Right lobe of liver (tissue), 6 donors: ENCODE results near the gene LANCL2. TPM values are rescaled to one million over a fixed set of nuclear protein-coding genes. Genes with fewer than 3 reads are reported as not detected.

Experiments used
- ATAC-seq, 4 donors: fragments of 200-7000 bp; cut with Tn5 transposase; one replicate each; pipeline ENCODE4 v1.9.1; 2020; ENCODE audit warnings: mild to moderate bottlenecking in 4 of 4, moderate library complexity in 4 of 4
- DNase-seq, 3 donors: peaks; one replicate each; pipeline ENCODE4 v3.0.0-alpha.2; 2020
- H3K27ac ChIP-seq, 3 donors: fragments of 200-600 bp; one replicate each; pipeline ENCODE4 v1.8.0; 2022
- H3K27me3 ChIP-seq, 2 donors: fragments of 200-600 bp; one replicate each; pipeline ENCODE4 v1.8.0; 2022
- H3K36me3 ChIP-seq, 4 donors: fragments of 200-600 bp; sonication (generic) in 1 of 4; one replicate each; pipeline versions ENCODE4 v1.5.1 to v1.8.0; 2017 to 2022; ENCODE audit warnings: control low read depth in 1 of 4
- H3K4me1 ChIP-seq, 4 donors: fragments of 200-600 bp; sonication (generic) in 1 of 4; one replicate each; pipeline versions ENCODE4 v1.5.1 to v1.8.0; 2017 to 2022; ENCODE audit warnings: control low read depth in 1 of 4
- H3K4me3 ChIP-seq, 3 donors: fragments of 200-600 bp; one replicate each; pipeline ENCODE4 v1.8.0; 2022
- H3K9me3 ChIP-seq, 4 donors: fragments of 200-600 bp; sonication (generic) in 1 of 4; one replicate each; pipeline versions ENCODE4 v1.5.1 to v1.8.0; 2017 to 2022; ENCODE audit warnings: control low read depth in 1 of 4
- POLR2A ChIP-seq: fragments of 450-650 bp; IDR thresholded peaks from one replicate; pipeline ENCODE4 v1.6.1; 2017; ENCODE audit warnings: antibody characterized with exemption, mild to moderate bottlenecking
- WGBS: methylation state at CpG from one replicate; pipeline ENCODE4 v1.1.6; 2018; ENCODE audit warnings: low coverage, low lambda C conversion rate; ENCODE audit not compliant: insufficient coverage; ENCODE audit errors: missing lambda C conversion rate; 5-methylcytosine and 5-hydroxymethylcytosine counted together
- intact Hi-C, 2 donors: fragments of 100-400 bp; cut with DNase I; formaldehyde crosslinking; loops; one replicate each; pipeline versions ENCODE4 v1.11.2 to v1.14.1; 2022
- total RNA-seq, 6 experiments: library from RNA; depleted of rRNA in 2 of 6; stranded (reverse); fragments of >200 nt in 2 of 6; fragmentation: NEBNext Ultra II Directional in 3 of 6; extraction: Animal tissue kit (Norgen Biotek cat#: 25700) in 3 of 6; gene quantifications; one replicate each; pipeline versions ENCODE4 v1.1.0 to v1.2.4, GENCODE V29; 2016 to 2023
- TF ChIP-seq, protein P1 (sequence below), 4 donors: fragments of 200-600 bp in 3 of 4; fragments of 450-650 bp in 1 of 4; IDR thresholded peaks; one replicate each; pipeline versions ENCODE4 v1.5.1 to v1.8.0; 2016 to 2022; ENCODE audit warnings: antibody characterized with exemption in 4 of 4, mild to moderate bottlenecking in 2 of 4
- donor health status: DM: no; HTN: yes; CAD: no.
- donor health status: DM: no; HTN: no; CAD: no.
- donor health status: DM: no; HTN: no; CAD: no.
- donor health status: DM: no; HTN: yes; CAD: no.
- donor health status: DM: no; HTN: yes; CAD: no.

The LANCL2 gene
- total RNA-seq, 6 experiments from 2014 or later = 7.3 to 12.1 (median 8.3) TPM

DNA sequence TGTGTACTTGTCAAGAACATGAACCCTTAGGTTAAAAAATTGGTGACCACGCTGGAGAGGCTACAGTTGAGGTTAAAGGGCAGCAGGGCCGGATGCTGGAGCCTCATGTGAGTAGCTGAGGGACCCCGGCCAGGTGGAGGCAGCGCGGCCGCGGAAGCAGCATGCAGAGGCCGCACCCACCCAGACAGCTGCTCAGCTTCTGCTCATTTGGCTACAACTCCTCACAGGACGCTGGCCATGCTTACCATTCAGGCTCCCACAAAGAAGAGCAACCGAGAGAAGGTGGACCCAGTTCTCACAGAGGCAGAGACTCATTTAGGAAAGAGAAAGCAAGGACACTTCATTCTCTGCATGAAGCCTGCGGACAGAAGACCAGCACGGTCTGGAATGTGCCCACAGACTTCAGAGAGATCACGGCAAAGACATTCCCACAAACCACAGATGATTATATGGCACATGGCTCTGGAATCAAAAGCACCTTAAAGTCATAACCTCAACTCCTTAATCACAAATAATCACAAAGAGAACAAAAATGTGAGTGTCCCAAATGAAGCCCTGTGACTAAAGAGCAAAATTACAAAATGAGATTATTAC is 112.7 kb downstream of the LANCL2 start:
- Histone ChIP-seq H3K4me1 (no peaks in the 10 kb centered on the region), H3K4me3 (no peak overlapping the region), H3K9me3 (no peaks in the 10 kb centered on the region), H3K27me3 (no peaks in the 10 kb centered on the region), H3K36me3 (no peaks in the 10 kb centered on the region), H3K27ac (no peak overlapping the region)
- 84% methylated on average over 7 of the region's 13 CpGs for WGBS
- intact Hi-C loops = no loop called here
- ATAC-seq (no peak), DNase-seq (no peak)
- TF ChIP-seq, protein P1, sequence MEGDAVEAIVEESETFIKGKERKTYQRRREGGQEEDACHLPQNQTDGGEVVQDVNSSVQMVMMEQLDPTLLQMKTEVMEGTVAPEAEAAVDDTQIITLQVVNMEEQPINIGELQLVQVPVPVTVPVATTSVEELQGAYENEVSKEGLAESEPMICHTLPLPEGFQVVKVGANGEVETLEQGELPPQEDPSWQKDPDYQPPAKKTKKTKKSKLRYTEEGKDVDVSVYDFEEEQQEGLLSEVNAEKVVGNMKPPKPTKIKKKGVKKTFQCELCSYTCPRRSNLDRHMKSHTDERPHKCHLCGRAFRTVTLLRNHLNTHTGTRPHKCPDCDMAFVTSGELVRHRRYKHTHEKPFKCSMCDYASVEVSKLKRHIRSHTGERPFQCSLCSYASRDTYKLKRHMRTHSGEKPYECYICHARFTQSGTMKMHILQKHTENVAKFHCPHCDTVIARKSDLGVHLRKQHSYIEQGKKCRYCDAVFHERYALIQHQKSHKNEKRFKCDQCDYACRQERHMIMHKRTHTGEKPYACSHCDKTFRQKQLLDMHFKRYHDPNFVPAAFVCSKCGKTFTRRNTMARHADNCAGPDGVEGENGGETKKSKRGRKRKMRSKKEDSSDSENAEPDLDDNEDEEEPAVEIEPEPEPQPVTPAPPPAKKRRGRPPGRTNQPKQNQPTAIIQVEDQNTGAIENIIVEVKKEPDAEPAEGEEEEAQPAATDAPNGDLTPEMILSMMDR (IDR thresholded peaks at IDR 0.05) = no peak
- TF ChIP-seq POLR2A = no peak

GRCh38 chr7:55478700-55479099 is 113.6 kb downstream of the LANCL2 start:
- intact Hi-C loops = no loop called here
- DNase-seq (no peak), ATAC-seq (peak in 1 of 4 donors; percentile 13)
- Histone ChIP-seq H3K9me3 (no peaks in the 10 kb centered on the region), H3K36me3 (no peaks in the 10 kb centered on the region), H3K27me3 (no peaks in the 10 kb centered on the region), H3K4me1 (no peaks in the 10 kb centered on the region), H3K4me3 (no peak overlapping the region), H3K27ac (no peak overlapping the region)
- 83% methylated on average over 5 of the region's 6 CpGs for WGBS
- TF ChIP-seq, protein P1 (IDR thresholded peaks at IDR 0.05) = no peak
- no peak for TF ChIP-seq POLR2A

DNA sequence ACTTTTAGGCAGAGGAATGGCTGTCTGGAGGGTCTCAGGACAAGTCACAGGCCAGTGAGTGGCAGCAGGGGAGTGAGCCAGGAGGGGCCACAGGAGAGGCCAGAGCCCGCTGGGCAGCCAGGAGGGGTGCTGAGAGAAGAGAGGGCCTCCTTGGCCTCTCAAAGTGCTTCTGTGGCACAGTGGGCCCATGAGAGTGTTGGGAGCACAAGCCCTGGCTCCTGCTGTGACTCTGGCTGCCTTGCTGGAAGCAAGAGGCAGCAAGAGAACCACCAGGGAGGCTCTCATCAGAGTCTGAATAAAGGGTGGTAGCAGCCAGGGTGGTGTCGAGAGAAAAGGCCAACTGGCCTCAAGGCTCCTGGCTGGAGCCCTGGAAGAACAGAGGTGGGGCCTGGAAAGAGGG is 116.0 kb downstream of the LANCL2 start:
- no peaks in the 10 kb centered on the region for H3K36me3 ChIP-seq
- H3K27ac ChIP-seq = no peak overlapping the region
- H3K4me1 ChIP-seq = no peaks in the 10 kb centered on the region
- no peaks in the 10 kb centered on the region for H3K9me3 ChIP-seq
- no peak for ATAC-seq
- TF ChIP-seq, protein P1 (IDR thresholded peaks at IDR 0.05) = no peak
- no peak for TF ChIP-seq POLR2A
- 100% methylated on average over 1 of the region's 2 CpGs for WGBS
- intact Hi-C loops = no loop called here
- no peaks in the 10 kb centered on the region for H3K27me3 ChIP-seq
- H3K4me3 ChIP-seq = no peak overlapping the region
- no peak for DNase-seq

GRCh38 chr7:55483046-55483445 is 117.9 kb downstream of the LANCL2 start:
- ATAC-seq = no peak
- Histone ChIP-seq H3K27me3 (no peaks in the 10 kb centered on the region), H3K4me1 (no peaks in the 10 kb centered on the region), H3K36me3 (no peaks in the 10 kb centered on the region), H3K4me3 (no peak overlapping the region), H3K9me3 (no peaks in the 10 kb centered on the region), H3K27ac (no peak overlapping the region)
- no peak for DNase-seq
- TF ChIP-seq, protein P1 (IDR thresholded peaks at IDR 0.05) = no peak
- TF ChIP-seq POLR2A = no peak
- intact Hi-C loops = no loop called here
- no CpG with 5 or more reads among the region's 6 CpGs for WGBS

Other genes starting within 250 kb of the LANCL2 start
- gene VOPP1, start 207.2 kb downstream of the LANCL2 start, total RNA-seq = 10 to 100 TPM; 15.8 to 30.3 (median 23.2) TPM